Measurements from ENCODE around the gene RDH12.

The RDH12 gene

DNA sequence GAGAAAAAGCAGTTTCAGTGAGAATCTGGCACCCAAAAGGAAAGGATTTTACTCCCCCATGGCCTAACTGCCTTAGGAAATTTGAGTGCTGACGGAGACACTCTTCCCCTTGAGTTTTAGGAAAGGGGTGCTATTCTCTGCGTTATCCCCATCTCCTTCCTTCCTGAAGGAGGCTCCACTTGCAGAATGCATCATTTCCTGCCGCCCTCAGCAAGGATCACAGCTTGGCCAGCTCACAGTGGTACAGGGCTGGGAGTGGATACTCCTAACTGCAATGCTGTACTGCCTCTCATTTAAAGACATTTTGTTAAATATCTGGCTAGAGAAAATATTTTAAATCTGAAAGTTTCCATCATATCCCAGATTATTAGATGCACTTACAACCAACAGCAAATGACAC is 33.0 kb downstream of the RDH12 start:
- H3K4me3 ChIP-seq (ENCODE audit: low read length), result no peak overlapping the region
- no peak for DNase-seq (ENCODE audit: low read depth)
- TF ChIP-seq, protein P1, sequence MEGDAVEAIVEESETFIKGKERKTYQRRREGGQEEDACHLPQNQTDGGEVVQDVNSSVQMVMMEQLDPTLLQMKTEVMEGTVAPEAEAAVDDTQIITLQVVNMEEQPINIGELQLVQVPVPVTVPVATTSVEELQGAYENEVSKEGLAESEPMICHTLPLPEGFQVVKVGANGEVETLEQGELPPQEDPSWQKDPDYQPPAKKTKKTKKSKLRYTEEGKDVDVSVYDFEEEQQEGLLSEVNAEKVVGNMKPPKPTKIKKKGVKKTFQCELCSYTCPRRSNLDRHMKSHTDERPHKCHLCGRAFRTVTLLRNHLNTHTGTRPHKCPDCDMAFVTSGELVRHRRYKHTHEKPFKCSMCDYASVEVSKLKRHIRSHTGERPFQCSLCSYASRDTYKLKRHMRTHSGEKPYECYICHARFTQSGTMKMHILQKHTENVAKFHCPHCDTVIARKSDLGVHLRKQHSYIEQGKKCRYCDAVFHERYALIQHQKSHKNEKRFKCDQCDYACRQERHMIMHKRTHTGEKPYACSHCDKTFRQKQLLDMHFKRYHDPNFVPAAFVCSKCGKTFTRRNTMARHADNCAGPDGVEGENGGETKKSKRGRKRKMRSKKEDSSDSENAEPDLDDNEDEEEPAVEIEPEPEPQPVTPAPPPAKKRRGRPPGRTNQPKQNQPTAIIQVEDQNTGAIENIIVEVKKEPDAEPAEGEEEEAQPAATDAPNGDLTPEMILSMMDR (conservative IDR thresholded peaks at IDR 0.05; ENCODE audit: low read depth, low read length), result no peak

DNA sequence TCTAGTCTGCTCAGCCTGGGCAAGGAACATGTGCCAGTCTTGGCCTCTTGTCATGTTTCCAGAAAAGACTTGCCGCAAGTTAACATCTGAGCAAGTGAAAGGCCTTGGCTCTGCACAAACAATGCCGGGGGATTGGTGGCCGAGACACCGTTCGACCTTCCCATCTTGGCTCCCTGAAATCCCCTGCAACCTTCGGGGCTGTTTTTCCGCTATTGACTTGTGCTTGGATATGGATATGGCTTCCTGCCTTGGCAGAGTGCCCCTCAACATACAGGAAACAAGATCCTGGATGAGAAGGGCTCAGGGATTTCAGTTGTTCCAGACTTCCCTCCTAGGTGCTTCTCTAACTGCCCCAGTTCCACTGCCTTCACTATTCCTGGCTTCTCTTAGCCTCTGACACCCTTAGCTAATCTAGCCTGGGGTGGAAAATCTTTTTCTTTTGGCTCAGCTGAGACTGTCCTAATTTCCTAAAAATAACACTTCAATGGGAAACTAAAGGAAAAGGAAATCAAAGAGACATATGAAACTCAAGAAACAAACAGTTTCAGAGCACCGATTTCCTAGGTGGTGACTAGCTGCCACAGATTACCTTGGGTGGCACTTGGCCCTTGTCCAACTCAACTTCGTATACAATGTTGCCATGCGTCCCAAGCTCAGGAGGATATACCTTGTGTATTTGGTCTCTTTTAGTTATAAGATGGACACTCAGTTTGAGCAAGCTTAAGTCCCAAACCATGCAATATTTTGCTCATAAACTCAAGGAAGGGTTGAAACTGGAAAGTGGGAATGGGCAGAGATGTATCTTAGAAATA is 33.9 kb downstream of the RDH12 start:
- H3K4me3 ChIP-seq (ENCODE audit: low read length), result no peak overlapping the region
- DNase-seq (ENCODE audit: low read depth), result no peak
- TF ChIP-seq, protein P1 (conservative IDR thresholded peaks at IDR 0.05; ENCODE audit: low read depth, low read length), result no peak

DNA sequence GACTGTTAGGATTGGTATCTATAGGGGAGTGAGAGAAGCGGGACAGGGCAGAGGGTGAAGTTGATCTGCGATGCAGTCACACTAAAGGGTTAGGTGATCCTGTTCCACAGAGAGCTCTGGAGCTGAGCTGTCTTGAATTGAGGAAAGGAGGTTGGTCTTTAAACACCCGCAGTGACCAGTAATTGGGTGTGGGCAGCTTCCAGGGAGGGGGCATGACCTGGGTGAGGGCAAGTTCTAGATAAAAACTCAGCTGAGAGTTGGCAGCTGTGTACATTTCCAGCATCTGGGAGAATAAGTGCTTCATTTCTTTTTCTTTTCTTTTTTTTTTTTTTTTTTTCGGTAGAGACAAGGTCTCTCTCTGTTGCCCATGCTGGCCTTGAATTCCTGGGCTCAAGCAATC is 35.1 kb downstream of the RDH12 start:
- TF ChIP-seq, protein P1 (conservative IDR thresholded peaks at IDR 0.05; ENCODE audit: low read depth, low read length), result no peak
- no peak overlapping the region for H3K4me3 ChIP-seq (ENCODE audit: low read length)
- no peak for DNase-seq (ENCODE audit: low read depth)

DNA sequence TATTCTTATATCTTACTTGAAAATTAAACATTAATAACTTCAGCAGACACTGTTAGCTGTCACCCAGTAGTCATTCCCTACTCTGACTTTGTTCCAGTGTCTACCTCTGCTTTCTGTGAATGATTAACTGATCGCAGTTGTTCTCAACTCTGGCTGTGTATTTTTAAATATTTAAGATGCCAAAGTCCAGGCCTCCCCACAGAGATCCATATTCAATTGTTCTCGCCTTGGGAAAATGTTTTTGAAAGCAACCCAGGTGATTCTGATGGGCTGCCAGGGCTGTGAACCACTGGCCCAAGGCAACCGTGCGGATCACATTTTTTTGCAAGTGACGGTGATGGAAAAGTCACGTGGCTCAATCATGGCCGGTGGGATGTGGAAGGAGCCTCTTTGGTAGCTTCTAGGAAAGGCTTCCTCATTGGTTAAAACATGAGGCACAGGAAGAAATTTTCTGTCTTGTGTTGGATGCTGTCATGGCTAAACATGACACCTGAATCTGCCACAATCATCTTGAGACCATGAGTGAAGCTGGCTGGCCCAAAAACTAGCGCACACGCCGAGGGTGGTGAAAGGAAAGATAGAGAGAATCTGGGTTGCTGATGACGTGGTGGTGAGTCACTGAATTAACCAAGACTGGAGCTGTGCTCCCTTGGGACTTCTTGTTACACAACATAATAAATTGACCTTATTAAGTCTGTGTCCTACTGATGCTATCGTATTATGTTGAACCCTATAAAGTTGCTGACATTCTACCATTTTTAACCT is 37.2 kb downstream of the RDH12 start:
- peak; percentile 17 for DNase-seq (ENCODE audit: low read depth)
- H3K4me3 ChIP-seq (ENCODE audit: low read length), result no peak overlapping the region
- TF ChIP-seq, protein P1 (conservative IDR thresholded peaks at IDR 0.05; ENCODE audit: low read depth, low read length), result no peak

DNA sequence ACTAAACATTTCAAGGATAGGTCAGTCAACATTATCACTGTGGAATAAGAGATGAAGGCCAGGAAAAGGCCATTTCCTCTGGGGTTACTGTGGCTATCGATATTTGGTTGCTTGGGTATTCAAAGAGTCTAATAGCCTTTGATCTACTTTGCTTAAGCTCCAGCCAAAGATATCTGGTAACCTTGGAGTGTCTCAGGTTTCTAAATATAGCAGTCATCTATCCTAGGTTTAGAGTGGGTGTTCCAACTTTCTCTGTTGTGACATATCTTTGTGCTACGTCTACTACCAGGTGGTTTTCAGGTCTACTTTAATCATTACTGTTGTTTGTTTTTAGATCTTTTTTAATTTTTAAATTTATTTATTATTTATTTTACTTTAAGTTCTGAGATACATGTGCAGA is 42.4 kb downstream of the RDH12 start:
- H3K4me3 ChIP-seq (ENCODE audit: low read length), result no peak overlapping the region
- DNase-seq (ENCODE audit: low read depth), result no peak
- TF ChIP-seq, protein P1 (conservative IDR thresholded peaks at IDR 0.05; ENCODE audit: low read depth, low read length), result no peak

DNA sequence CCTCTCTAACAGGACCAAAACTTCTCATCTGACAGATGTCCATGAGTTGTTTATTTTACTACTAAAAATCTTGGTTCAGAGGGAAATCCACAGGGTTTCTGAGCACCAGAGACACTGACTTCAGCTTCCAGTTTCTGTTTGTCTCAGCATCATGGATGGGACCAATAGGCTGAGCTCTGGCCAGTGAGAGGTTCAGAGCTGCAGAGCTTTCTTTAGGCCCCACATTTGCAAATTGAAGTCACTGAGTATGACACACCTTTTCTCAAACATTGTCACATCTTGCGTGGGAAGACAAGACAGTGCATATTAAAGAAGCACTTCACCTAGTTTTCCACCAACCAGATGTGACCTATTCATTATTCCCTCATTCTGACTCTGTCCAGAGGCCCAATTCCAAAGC is 45.2 kb downstream of the RDH12 start:
- no peak overlapping the region for H3K4me3 ChIP-seq (ENCODE audit: low read length)
- DNase-seq (ENCODE audit: low read depth), result no peak
- TF ChIP-seq, protein P1 (conservative IDR thresholded peaks at IDR 0.05; ENCODE audit: low read depth, low read length), result no peak
